ES-I3 (cell line): ENCODE results near the gene HSBP1.

Experiments used
- H3K36me3 ChIP-seq: 2 replicates; pipeline ENCODE4 v1.6.1; 2013; ENCODE audit warnings: mild to moderate bottlenecking, low read length, control low read depth, moderate library complexity; ENCODE audit not compliant: insufficient read depth
- H3K4me1 ChIP-seq: 2 replicates; pipeline ENCODE4 v1.6.1; 2013; ENCODE audit warnings: mild to moderate bottlenecking, control low read depth, low read length; ENCODE audit not compliant: insufficient read depth
- H3K9ac ChIP-seq: 2 replicates; pipeline ENCODE4 v1.6.1; 2013; ENCODE audit warnings: low read depth, mild to moderate bottlenecking, low read length, moderate library complexity
- H3K9me3 ChIP-seq: 2 replicates; pipeline ENCODE4 v1.6.1; 2013; ENCODE audit warnings: mild to moderate bottlenecking, low read length, moderate library complexity; ENCODE audit not compliant: control insufficient read depth, insufficient read depth

The HSBP1 gene

DNA sequence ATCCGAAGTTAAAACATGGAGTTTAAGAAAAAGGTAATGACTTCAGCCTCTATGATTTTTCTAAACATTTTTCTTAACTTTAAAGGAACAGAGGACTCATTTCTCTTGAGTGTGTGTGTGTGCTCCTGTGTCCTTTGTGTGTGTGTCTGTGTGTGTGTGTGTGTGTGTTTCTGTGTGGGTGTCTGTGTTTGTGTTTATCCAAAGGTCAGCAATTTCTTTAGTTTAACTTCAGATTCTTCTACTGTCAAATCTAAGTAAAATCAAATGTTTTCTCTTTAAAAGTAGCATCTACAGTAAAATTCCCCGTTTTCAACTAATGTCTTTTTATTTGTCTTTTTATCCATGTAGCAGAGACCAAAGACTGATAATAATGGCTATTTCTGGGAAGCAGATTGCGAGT, 31.8 kb downstream of the HSBP1 start:
- Histone ChIP-seq H3K9ac (no peak overlapping the region; the same call in 1 of the 2 replicates), H3K9me3 (peaks cover 12% of the 10 kb centered on the region; the same call in 1 of the 2 replicates), H3K4me1 (peaks cover 24% of the 10 kb centered on the region), H3K36me3 (no peaks in the 10 kb centered on the region)

DNA sequence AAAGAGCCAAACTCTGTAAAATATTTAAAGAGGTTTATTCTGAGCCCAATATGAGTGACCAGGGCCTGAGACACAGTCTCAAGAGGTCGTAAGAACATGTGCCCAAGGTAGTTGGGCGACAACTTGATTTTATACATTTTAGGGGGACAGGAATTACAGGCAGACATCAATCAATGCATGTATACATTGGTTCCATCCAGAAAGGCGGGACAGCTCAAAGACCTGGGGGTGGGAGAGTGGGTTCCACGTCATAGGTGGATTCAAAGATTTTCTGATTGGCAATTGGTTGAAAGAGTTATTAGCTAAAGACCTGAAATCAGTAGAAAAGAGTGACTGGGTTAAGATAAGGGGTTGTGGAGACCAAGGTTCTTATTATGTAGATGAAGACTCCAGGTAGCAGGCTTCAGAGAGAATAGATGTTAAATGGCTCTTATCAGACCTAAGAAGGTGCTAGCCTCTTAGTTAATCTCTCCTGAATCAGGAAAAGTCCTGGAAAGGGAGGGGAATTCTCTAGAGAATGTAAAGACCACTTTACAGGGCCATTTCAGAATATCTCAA, 32.4 kb downstream of the HSBP1 start:
- Histone ChIP-seq H3K9ac (no peak overlapping the region), H3K36me3 (no peaks in the 10 kb centered on the region), H3K9me3 (peaks cover 12% of the 10 kb centered on the region; the same call in 1 of the 2 replicates), H3K4me1 (peaks cover 24% of the 10 kb centered on the region)

DNA sequence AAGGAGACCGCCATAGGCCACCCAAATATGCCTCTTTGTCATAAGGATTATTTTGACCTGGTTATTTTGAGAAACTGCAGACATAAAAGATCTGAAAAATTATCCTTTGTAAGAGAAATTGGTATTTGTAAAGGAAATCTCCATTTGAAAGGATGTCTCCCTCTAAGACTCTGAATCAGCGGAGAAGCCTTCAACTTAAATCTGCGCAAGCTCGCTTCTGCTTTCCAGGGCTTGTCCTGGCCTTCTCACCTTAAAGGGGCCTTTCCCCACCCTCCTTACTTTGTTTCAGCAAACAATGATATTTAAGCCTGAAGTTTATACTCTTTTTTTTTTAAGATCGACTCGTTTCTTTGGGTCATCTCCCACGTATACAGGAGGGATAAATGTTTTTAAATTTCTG, 34.5 kb downstream of the HSBP1 start:
- Histone ChIP-seq H3K9ac (no peak overlapping the region), H3K4me1 (peaks cover 27% of the 10 kb centered on the region), H3K36me3 (no peaks in the 10 kb centered on the region), H3K9me3 (peaks cover 12% of the 10 kb centered on the region; the same call in 1 of the 2 replicates)

DNA sequence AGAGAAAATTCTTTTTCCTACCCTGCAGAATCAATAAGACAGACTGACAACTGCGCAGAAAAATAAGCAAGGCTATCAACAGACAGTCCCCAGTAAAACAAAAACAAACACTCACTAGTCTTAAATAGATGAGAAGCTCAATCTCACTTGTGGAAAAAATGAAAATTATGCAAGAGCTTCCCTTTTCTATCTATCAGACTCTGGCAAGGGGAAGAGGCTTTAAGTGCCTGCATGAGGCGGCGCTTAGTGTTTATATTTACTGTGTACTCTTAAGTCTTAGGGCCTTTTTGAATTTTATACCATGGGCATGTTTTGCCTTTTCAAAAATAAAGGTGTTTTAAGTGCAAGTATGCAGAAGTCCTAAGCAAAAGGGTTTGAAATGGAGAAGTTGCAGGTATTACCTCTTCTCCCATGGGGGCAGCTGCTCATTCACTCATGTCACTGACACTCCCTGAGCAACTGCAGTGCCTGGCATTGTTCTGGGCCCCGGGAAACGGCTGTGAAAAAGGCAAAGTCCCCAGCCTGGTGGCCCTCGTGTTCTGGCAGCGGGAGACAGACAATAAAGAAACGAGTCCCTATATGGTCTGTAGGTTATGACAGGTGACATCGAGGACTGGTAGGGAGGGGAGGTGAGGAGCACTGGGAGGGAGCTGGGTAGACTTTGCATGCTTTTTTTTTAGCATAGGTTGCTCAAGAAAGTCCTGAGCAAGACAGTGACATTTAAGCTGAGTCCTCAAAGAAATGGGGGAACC, 35.2 kb downstream of the HSBP1 start:
- Histone ChIP-seq H3K4me1 (peaks cover 33% of the 10 kb centered on the region), H3K36me3 (no peaks in the 10 kb centered on the region), H3K9me3 (peaks cover 12% of the 10 kb centered on the region; the same call in 1 of the 2 replicates), H3K9ac (peak overlapping the region; percentile 4; the same call in 1 of the 2 replicates)

DNA sequence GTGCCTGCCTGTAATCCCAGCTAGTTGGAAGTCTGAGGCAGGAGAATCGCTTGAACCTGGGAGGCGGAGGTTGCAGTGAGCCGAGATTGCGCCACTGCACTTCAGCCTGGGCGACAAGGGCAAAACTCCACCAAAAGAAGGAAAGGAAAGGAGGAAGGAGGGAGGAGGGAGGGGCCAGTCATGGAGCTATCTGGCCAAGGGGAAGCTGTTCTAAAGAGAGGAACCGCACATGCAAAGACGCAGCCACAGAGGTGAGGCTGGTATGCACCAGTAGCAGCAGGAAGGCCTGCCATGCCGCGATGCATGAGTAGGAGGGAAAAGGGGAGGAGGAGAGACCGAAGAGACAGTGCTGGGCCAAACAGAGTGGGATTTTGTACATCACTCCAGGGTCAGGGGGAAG, 35.9 kb downstream of the HSBP1 start:
- Histone ChIP-seq H3K9me3 (peaks cover 12% of the 10 kb centered on the region; the same call in 1 of the 2 replicates), H3K4me1 (peaks cover 37% of the 10 kb centered on the region), H3K9ac (no peak overlapping the region)

DNA sequence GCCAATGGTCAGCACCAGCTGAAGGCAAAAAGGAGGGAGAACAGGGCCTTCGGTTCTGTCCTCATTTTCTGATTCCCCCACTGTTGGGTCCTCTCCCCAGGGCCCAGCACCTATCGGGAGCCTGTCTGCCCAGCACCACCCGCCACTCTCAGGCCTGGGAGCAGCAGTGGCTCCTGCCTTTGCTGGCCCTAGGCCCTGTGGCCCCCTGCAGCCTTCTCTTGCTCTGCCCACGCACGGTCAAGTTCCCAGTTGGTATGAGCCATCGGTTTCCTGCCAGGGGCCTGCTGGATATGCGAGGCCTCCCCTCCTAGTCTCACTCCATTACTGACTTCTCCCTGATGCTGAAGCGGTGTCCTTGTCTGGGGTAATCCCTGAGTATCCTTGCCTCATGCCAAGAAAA, 37.5 kb downstream of the HSBP1 start:
- Histone ChIP-seq H3K4me1 (peaks cover 40% of the 10 kb centered on the region), H3K9ac (no peak overlapping the region), H3K36me3 (no peaks in the 10 kb centered on the region), H3K9me3 (peaks cover 5% of the 10 kb centered on the region; the same call in 1 of the 2 replicates)

More for the DNA sequence above, 35.9 kb downstream of the HSBP1 start:
- H3K36me3 ChIP-seq, result no peaks in the 10 kb centered on the region

DNA sequence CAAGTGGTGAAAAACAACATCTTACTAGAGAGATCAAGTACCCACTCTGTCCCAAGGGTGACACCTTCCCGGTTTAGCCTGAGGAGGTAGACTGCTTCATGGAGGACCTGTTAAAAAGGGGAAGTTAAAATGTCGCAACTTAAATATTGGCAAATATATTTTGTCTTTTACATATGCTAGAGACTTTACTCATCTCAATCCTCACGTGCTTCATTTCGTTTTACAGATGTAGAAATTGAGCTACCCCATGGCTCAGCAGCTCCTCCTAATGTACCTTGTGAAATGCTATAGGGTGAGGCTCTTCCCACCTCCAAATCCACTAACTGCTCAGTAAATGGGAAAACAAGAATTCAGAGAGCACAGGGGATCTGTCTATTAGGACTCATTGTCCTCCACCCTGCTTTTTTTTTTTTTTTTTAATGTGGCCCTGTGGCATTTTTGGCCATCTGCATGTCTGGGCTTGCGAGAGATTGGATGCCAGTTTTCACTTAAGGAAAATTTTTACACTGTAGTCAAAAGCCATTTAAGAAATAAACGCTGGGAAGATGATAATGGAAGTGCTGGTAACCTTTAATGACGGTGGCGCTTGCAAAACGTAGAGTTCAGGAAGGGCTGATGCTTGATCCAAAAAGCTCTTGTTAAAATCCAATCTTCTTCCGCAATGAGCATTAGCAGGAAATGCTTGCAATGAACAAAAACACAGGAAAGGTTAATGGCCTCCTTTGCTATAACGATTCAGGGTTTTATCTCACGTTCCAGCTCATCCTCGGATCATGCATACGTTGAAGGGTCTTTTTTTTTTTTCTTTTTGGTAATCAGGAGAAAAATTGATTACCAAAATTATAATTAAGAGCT, 39.8 kb downstream of the HSBP1 start:
- H3K4me1 ChIP-seq, result peaks cover 31% of the 10 kb centered on the region
- H3K9ac ChIP-seq, result no peak overlapping the region
- H3K9me3 ChIP-seq, result no peaks in the 10 kb centered on the region
- no peaks in the 10 kb centered on the region for H3K36me3 ChIP-seq

DNA sequence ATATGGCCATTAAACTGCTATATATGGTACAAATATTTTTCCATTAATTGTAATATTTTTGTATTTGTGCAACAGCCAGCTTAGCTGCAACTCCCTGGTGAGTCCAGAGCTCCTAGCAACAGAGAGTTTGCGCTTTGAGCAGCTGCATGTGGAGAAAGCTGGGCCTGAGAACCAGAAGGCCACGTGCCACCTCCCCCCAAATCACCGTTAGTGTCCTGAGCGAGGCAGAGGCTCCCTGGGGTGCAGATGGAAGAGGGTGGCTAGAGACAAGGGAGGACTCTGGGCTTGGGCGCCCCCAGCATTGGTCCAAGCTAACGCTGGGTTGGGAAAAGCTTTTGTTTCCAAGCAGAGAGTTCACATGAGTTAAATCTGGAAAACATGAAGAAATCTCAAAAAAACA, 41.6 kb downstream of the HSBP1 start:
- H3K9ac ChIP-seq, result no peak overlapping the region
- no peaks in the 10 kb centered on the region for H3K9me3 ChIP-seq
- H3K4me1 ChIP-seq, result peaks cover 21% of the 10 kb centered on the region
- H3K36me3 ChIP-seq, result no peaks in the 10 kb centered on the region

DNA sequence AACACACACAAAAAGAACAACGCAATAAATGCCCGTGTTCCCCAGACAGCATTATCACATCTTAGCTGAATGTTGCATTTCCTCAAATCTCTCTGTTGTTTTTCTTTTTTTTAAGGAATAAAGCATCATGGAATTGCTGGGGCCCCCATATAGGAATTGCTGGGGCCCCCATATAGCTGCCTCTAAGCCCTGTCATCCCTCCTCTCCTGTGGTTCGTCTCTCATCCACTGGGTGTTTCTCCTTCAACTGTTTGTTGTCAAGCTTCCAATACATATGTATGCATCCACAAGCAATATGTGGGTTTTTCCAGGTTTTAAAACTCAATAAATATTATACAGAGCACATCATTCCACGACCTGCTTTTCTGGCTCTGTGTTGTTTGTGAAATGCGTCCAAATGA, 43.2 kb downstream of the HSBP1 start:
- H3K36me3 ChIP-seq, result no peaks in the 10 kb centered on the region
- H3K9me3 ChIP-seq, result no peaks in the 10 kb centered on the region
- H3K9ac ChIP-seq, result no peak overlapping the region
- H3K4me1 ChIP-seq, result peaks cover 21% of the 10 kb centered on the region

DNA sequence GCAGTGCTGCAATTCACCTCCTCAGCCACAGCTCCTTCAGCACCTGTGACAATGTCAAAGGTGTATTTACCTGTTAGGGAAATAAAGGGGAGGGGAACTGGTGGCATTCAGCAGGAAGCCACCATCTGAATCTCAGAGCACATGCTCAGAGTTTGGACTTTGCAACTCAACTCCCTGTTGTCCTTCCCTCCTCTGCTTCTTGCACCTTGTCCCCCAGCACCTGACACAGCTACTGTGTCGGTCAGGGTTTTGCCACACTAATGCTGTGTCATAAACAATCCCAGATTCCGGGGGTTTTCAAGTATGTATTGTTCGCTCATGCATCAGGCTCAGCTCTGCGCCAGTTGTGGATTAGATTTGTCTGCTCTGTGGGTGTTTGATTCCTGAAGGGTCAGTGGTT, 43.7 kb downstream of the HSBP1 start:
- no peaks in the 10 kb centered on the region for H3K9me3 ChIP-seq

DNA sequence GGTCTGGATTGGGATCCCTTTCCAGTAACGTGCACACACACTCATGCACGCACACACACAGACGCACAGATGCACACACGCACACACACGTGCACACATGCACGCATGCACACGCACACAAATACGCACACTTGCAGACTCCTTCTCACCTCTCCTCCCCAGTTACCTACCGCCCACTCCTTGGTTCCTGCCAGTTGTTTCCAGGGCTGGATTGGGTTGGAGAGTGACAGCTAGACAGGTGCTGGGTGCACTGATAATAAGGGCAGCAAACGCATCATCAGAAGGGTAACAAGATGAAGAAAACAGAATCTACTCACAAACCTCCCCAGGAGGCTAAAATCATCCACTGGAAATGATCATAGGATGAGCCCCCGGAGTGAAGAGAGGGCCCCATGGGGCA, 45.0 kb downstream of the HSBP1 start:
- H3K4me1 ChIP-seq, result peaks cover 13% of the 10 kb centered on the region
- H3K36me3 ChIP-seq, result no peaks in the 10 kb centered on the region
- H3K9ac ChIP-seq, result no peak overlapping the region
- no peaks in the 10 kb centered on the region for H3K9me3 ChIP-seq

More for the DNA sequence above, 43.7 kb downstream of the HSBP1 start:
- Histone ChIP-seq H3K36me3 (no peaks in the 10 kb centered on the region), H3K9ac (no peak overlapping the region), H3K4me1 (peaks cover 21% of the 10 kb centered on the region)

DNA sequence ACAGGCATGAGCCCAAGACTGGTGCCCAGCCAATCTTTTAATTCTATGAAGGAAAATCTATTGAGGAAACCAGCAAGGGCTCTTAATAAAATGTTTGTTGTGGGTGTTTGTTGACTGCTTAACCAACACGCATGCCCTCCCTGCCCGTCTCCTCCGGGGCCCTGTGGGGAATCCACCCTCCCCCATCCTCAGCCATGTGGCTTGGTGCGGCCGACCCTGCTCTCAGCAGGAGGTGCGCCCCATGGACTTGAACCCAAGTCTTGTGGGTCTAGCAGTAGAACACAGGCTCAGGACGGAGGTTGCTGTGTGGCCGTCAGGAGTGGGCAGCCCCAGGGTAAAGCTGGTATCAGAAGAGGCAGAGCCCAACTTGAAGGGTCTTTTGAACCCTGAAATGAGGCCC, 46.1 kb downstream of the HSBP1 start:
- peaks cover 7% of the 10 kb centered on the region; the same call in 1 of the 2 replicates for H3K4me1 ChIP-seq
- no peak overlapping the region for H3K9ac ChIP-seq
- H3K36me3 ChIP-seq, result no peaks in the 10 kb centered on the region
- no peaks in the 10 kb centered on the region for H3K9me3 ChIP-seq

DNA sequence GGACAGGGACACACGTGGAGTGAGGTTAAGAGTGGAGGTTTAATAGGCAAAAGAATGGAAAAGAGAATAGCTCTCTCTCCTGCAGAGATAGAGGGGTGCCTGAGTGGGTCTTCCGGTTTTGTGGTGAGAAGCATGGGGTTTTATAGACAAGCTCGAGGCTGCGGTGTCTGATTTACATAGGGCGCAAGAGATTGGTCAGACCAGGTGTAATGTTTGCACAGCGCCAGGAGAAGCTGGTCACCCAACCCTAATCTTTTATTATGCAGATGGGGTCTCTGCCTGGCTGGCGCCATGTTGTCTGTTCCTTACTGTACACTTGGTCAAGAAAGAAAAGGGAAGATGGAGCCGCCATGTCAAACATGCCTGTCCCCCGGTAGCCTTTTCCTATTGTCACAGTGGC, 46.6 kb downstream of the HSBP1 start:
- peaks cover 5% of the 10 kb centered on the region for H3K4me1 ChIP-seq
- H3K36me3 ChIP-seq, result no peaks in the 10 kb centered on the region
- no peaks in the 10 kb centered on the region for H3K9me3 ChIP-seq
- no peak overlapping the region for H3K9ac ChIP-seq

DNA sequence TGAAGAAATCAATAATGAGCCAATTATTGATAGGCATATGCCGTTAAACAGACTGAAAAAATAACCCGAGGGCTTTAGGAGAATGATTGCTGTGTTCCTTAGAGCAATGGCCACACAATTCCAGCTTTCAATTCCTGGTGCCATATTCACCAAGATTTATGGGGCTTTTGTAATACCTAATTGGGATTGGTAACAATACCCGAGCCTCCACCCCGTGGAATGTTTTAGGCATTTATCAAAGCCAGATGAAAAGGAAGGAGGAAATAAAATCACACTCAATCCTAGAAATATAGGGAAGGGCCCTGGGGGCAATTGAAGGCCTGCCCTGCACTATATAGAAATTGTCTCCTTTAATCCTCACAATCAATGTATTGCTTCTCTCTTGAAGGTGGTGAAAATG, 49.0 kb downstream of the HSBP1 start:
- Histone ChIP-seq H3K4me1 (peaks cover 4% of the 10 kb centered on the region; the same call in 1 of the 2 replicates), H3K36me3 (no peaks in the 10 kb centered on the region), H3K9me3 (no peaks in the 10 kb centered on the region), H3K9ac (no peak overlapping the region)
